ENCODE measurements around the gene KIF3A. TPM values are rescaled to one million over a fixed set of nuclear protein-coding genes. Genes with fewer than 3 reads are reported as not detected.

The KIF3A gene
- total RNA-seq, 1 donor, result 12.7 TPM

DNA sequence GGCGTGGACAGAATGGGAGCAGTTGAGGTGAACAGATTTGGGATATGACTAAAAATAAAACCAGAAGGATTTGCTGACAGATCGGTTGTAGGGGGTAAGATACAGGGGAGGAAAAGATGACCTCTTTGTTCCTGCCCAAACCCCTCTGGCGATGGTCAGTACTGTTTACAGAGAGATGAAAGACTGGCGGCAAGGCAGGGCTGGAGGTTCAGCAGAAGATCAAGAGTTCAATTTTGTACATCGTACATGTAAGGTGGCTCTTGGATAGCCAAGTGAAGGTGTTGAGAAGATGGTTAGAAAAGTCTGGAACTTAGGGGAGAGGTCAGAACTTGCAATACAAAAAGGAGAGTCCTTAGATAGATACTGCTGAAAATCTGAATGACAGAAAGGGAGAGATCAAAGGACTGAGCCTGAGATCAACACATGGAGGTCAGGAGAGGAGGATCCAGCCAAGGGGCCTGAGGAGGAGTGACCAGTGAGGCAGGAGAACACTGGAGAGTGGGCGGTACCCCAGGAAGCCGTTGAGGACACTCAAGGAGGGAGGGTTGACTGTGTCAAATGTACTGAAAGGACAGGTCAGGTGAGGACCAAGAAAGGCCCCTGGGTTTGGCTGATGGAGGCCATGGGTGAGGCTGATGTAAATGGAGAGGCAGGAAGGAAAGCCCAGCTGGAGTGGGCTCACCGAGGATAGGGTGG, 56.4 kb downstream of the KIF3A start:
- TF ChIP-seq, protein P1, sequence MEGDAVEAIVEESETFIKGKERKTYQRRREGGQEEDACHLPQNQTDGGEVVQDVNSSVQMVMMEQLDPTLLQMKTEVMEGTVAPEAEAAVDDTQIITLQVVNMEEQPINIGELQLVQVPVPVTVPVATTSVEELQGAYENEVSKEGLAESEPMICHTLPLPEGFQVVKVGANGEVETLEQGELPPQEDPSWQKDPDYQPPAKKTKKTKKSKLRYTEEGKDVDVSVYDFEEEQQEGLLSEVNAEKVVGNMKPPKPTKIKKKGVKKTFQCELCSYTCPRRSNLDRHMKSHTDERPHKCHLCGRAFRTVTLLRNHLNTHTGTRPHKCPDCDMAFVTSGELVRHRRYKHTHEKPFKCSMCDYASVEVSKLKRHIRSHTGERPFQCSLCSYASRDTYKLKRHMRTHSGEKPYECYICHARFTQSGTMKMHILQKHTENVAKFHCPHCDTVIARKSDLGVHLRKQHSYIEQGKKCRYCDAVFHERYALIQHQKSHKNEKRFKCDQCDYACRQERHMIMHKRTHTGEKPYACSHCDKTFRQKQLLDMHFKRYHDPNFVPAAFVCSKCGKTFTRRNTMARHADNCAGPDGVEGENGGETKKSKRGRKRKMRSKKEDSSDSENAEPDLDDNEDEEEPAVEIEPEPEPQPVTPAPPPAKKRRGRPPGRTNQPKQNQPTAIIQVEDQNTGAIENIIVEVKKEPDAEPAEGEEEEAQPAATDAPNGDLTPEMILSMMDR (IDR thresholded peaks at IDR 0.05; ENCODE audit: insufficient read depth, low read length), result no peak
- DNase-seq (ENCODE audit: low read depth), result no peak
- H3K4me3 ChIP-seq (ENCODE audit: low read depth, low read length), result no peak overlapping the region

DNA sequence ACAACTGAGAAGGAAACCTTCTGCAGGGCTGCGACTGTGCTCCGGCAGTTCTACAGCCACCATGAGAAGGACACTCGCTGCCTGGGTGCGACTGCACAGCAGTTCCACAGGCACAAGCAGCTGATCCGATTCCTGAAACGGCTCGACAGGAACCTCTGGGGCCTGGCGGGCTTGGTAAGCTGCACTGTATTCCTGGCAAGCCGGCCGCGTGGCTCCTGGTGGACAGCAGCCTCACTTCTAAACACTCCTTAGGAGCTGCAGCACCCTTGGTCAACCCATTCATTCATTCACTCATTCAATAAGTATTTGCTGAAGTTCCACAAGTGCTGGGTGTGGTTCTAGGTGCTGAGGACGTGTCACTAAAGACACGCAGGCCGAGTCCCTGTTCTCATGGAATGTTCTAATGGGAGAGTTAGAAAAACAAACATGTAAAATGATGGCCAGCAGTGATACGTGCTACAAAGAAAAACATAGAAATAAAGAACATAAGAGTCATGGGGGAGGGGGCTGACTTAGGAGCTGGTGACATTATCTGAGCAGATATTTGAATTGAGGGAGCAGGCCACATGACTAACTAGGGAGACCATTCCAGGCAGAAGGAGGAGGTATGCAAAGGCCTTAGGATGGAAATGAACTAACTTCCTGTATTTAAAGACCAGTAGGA, 57.5 kb downstream of the KIF3A start:
- no peak overlapping the region for H3K4me3 ChIP-seq (ENCODE audit: low read depth, low read length)
- DNase-seq (ENCODE audit: low read depth), result no peak
- TF ChIP-seq, protein P1 (IDR thresholded peaks at IDR 0.05; ENCODE audit: insufficient read depth, low read length), result no peak

DNA sequence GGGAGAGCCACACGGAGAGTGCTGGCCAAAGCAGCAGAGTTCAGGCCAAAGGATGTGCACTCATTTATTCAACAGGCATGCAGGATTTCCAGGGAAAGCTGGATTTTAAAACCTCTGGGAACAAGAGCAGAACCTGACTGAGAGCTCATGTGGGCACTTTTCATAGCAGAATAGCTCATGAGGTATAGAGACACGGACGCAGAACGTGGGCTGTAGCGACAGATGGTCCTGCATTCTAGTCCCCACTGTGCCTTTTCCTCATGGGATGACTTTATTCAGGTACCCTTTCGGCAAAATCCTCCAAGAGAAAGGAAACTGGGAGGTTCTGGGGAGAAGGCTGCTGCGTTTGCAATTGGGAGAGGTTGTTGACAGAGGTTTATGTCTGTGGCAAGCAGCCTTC, 58.2 kb downstream of the KIF3A start:
- H3K4me3 ChIP-seq (ENCODE audit: low read depth, low read length), result no peak overlapping the region
- TF ChIP-seq, protein P1 (IDR thresholded peaks at IDR 0.05; ENCODE audit: insufficient read depth, low read length), result no peak
- no peak for DNase-seq (ENCODE audit: low read depth)

DNA sequence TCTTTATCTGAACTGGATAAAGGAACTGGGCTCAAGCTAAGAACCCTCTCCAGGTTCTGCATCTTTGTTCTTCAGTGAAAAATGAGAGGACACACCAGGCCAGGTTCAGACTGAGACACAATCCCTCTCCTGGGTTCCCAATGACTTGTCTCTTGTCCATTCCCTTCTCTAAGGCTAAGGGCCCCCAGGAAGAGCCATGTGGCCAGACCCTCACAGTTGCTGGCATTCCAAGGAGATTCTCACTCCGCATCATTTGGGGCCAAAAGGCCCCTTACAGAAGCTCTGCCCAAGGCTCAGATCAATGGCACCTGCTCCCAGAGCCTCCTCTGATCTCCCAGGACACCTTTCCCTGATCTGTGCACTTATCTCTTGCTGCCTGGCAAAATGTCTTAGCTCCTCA, 58.6 kb downstream of the KIF3A start:
- H3K4me3 ChIP-seq (ENCODE audit: low read depth, low read length), result no peak overlapping the region
- DNase-seq (ENCODE audit: low read depth), result no peak
- TF ChIP-seq, protein P1 (IDR thresholded peaks at IDR 0.05; ENCODE audit: insufficient read depth, low read length), result no peak

DNA sequence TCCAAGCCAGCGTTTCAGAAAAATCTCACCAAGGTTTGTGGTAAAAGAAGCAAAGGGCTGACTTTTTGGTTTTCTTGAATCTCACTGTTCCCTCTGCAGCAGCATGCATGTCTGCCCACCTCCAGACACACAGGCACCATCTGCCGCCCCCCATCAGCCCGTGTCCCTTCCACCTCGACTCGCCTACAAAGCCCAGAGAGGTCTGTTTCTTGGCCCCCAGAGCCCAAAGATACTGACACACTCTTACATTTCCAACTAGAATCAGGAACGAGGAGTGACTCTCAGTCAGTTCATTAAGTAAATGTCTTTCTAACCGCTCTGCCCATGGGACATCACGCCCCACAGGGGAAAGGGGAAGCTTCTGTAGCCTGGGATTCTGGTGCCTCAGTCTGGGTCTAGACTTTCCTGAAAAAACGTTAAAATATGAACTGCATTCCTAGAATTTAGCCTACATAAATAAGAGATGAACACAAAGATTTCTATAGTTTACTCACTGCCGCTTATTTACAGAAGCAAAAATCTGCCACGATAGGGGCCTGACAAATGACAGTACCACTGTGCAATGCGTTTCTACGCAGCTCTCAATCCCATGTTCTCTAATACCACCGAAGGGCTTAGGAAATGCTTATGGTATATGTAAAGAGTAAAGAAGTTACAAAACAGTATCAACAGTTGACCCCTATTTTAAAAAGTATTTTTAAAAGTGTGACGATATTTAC, 59.5 kb downstream of the KIF3A start:
- DNase-seq (ENCODE audit: low read depth), result no peak
- H3K4me3 ChIP-seq (ENCODE audit: low read depth, low read length), result no peak overlapping the region
- TF ChIP-seq, protein P1 (IDR thresholded peaks at IDR 0.05; ENCODE audit: insufficient read depth, low read length), result no peak

DNA sequence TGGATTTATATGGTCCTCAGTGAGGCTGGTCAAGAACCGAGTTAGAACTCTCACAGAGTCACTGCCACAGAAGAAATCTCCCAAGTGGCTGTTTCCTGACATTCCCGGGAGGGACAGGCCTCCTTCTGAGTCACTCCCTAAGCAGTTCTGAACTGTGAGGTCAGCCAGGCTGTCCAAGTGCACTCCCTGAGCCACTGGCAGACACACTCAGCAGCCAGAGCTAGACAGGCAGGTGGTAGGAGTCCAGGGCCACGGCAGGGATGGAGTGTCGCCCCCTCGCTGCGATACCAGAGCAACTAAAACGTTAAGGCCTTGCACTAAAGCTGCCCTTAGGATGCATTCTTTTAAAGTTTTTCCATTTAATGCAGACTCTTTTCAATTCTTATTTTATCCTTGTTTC, 60.2 kb downstream of the KIF3A start:
- peak; percentile 80 for DNase-seq (ENCODE audit: low read depth)
- TF ChIP-seq, protein P1 (IDR thresholded peaks at IDR 0.05; ENCODE audit: insufficient read depth, low read length), result peak; percentile 52
- H3K4me3 ChIP-seq (ENCODE audit: low read depth, low read length), result no peak overlapping the region

All from fibroblast of the aortic adventitia (primary cell).